CD4-positive, alpha-beta T cell (primary cell): ENCODE data around the gene ASXL2. TPM values are rescaled to one million over a fixed set of nuclear protein-coding genes. Genes with fewer than 3 reads are reported as not detected.

Experiments
- ATAC-seq: fragments of 200-7000 bp; cut with Tn5 transposase; one replicate; pipeline ENCODE4 v1.10.0; 2022; ENCODE audit warnings: mild to moderate bottlenecking; ENCODE audit not compliant: poor library complexity
- CTCF ChIA-PET: fragments of 350-600 bp; sonication (Branson Sonifier 250); formaldehyde crosslinking; loops from one replicate; lab custom pipeline; 2021; ENCODE audit warnings: antibody characterized with exemption, inconsistent platforms; lab: Charles Lee
- POLR2A ChIA-PET: fragments of 350-600 bp; sonication (Branson Sonifier 250); formaldehyde crosslinking; loops from one replicate; lab custom pipeline; 2021; ENCODE audit warnings: antibody characterized with exemption, inconsistent platforms; lab: Charles Lee
- DNase-seq, 14 experiments: peaks; one replicate each; pipeline ENCODE4 v3.0.0-alpha.2; 2013 to 2020; ENCODE audit warnings: mixed read lengths in 2 of 14
- H3K27ac ChIP-seq, 2 donors: one replicate each; pipeline versions ENCODE4 v1.5.1 to v1.7.0; 2013; ENCODE audit warnings: low read length in 2 of 2, low read depth in 1 of 2, mild to moderate bottlenecking in 1 of 2
- H3K27me3 ChIP-seq, 2 experiments: 1 replicate in 1 of 2; 2 replicates in 1 of 2; pipeline versions ENCODE4 v1.6.1 to v1.7.0; 2013; ENCODE audit warnings: low read length in 2 of 2, control low read depth in 1 of 2, mild to moderate bottlenecking in 1 of 2, moderate library complexity in 1 of 2; ENCODE audit not compliant: insufficient read depth in 2 of 2, control insufficient read depth in 1 of 2
- H3K36me3 ChIP-seq: one replicate; pipeline ENCODE4 v1.6.1; 2013; ENCODE audit warnings: low read length, control low read depth; ENCODE audit not compliant: insufficient read depth
- H3K4me1 ChIP-seq: one replicate; pipeline ENCODE4 v1.6.1; 2013; ENCODE audit warnings: low read length, control low read depth; ENCODE audit not compliant: insufficient read depth
- H3K4me3 ChIP-seq: one replicate; pipeline ENCODE4 v1.5.1; 2013; ENCODE audit warnings: mild to moderate bottlenecking, low read length, moderate library complexity
- H3K9me3 ChIP-seq, 2 experiments: 1 replicate in 1 of 2; 2 replicates in 1 of 2; pipeline versions ENCODE4 v1.6.1 to v1.7.0; 2013; ENCODE audit warnings: low read length in 2 of 2, mild to moderate bottlenecking in 2 of 2, control low read depth in 1 of 2, moderate library complexity in 1 of 2; ENCODE audit not compliant: control insufficient read depth in 1 of 2, insufficient read depth in 1 of 2
- H3K27ac Mint-ChIP-seq: one replicate; pipeline ENCODE4 v1.8.0; 2020; ENCODE audit warnings: mixed read lengths
- H3K27me3 Mint-ChIP-seq: one replicate; pipeline ENCODE4 v1.8.0; 2021; ENCODE audit warnings: mixed read lengths
- H3K36me3 Mint-ChIP-seq: one replicate; pipeline ENCODE4 v1.8.0; 2021; ENCODE audit warnings: low read depth, mixed read lengths
- H3K4me1 Mint-ChIP-seq: one replicate; pipeline ENCODE4 v1.8.0; 2021; ENCODE audit warnings: low read depth, mixed read lengths
- H3K4me3 Mint-ChIP-seq: one replicate; pipeline ENCODE4 v1.8.0; 2020; ENCODE audit warnings: mild to moderate bottlenecking, mixed read lengths
- H3K9me3 Mint-ChIP-seq: one replicate; pipeline ENCODE4 v1.8.0; 2020; ENCODE audit warnings: mixed read lengths
- CTCF ChIP-seq: fragments of 200-600 bp; IDR thresholded peaks from one replicate; pipeline ENCODE4 v1.8.0; 2022; ENCODE audit warnings: antibody characterized with exemption, mild to moderate bottlenecking
- intact Hi-C, 2 experiments: fragments of 100-400 bp; cut with DNase I in 1 of 2; cut with micrococcal nuclease in 1 of 2; formaldehyde crosslinking; loops; one replicate each; pipeline versions ENCODE4 v1.15.1 to v1.9.0; 2023 to 2025; cut with DNase I, micrococcal nuclease
- total RNA-seq, 174 experiments: library from RNA in 2 of 174; stranded (reverse) in 2 of 174; gene quantifications; one replicate each; pipeline ENCODE4 v1.2.3 and lab custom pipeline; 2021 to 2026

ASXL2 gene
- total RNA-seq, 2 experiments from 2014 or later = 15.1 to 17.2 TPM

GRCh38 chr2:25690058-25690457, 188.2 kb downstream of the ASXL2 start:
- H3K4me1 Mint-ChIP-seq = no peaks in the 10 kb centered on the region
- Histone ChIP-seq H3K27me3 (no peaks in the 10 kb centered on the region), H3K27ac (no peak overlapping the region), H3K9me3 (no peaks in the 10 kb centered on the region), H3K4me3 (no peak overlapping the region), H3K4me1 (no peaks in the 10 kb centered on the region), H3K36me3 (no peaks in the 10 kb centered on the region)
- H3K27ac Mint-ChIP-seq = no peak overlapping the region
- ChIA-PET POLR2A (no interaction called here), CTCF (no interaction called here)
- ATAC-seq (no peak), DNase-seq (no peak)
- H3K27me3 Mint-ChIP-seq = no peaks in the 10 kb centered on the region
- TF ChIP-seq CTCF = no peak
- no peaks in the 10 kb centered on the region for H3K9me3 Mint-ChIP-seq
- no peak overlapping the region for H3K4me3 Mint-ChIP-seq
- intact Hi-C loops = no loop called here
- no peaks in the 10 kb centered on the region for H3K36me3 Mint-ChIP-seq

GRCh38 chr2:25688236-25688635, 190.1 kb downstream of the ASXL2 start:
- no peak for TF ChIP-seq CTCF
- ChIA-PET POLR2A (interaction anchor here (1.6 kb wide), 1 partner anchor 11 kb away, joined by 5 read pairs; no protein-coding TSS in a partner anchor), CTCF (interaction anchor here (0.6 to 0.7 kb wide), 2 partner anchors 46 to 1874 kb away, joined by 3 read pairs; no protein-coding TSS in a partner anchor)
- ATAC-seq = no peak
- H3K36me3 Mint-ChIP-seq = no peaks in the 10 kb centered on the region
- no peak for DNase-seq
- Histone ChIP-seq H3K9me3 (no peaks in the 10 kb centered on the region), H3K36me3 (no peaks in the 10 kb centered on the region), H3K4me1 (no peaks in the 10 kb centered on the region), H3K27me3 (no peaks in the 10 kb centered on the region), H3K27ac (no peak overlapping the region), H3K4me3 (no peak overlapping the region)
- no peaks in the 10 kb centered on the region for H3K9me3 Mint-ChIP-seq
- no peak overlapping the region for H3K4me3 Mint-ChIP-seq
- no peak overlapping the region for H3K27ac Mint-ChIP-seq
- H3K4me1 Mint-ChIP-seq = no peaks in the 10 kb centered on the region
- peaks cover 6% of the 10 kb centered on the region for H3K27me3 Mint-ChIP-seq
- intact Hi-C loops = no loop called here

- no peak overlapping the region for H3K4me3 ChIP-seq
- no peaks in the 10 kb centered on the region for H3K9me3 ChIP-seq
- ATAC-seq = no peak
- Mint-ChIP-seq H3K9me3 (no peaks in the 10 kb centered on the region), H3K4me1 (no peaks in the 10 kb centered on the region), H3K36me3 (no peaks in the 10 kb centered on the region), H3K4me3 (no peak overlapping the region), H3K27me3 (peaks cover 6% of the 10 kb centered on the region), H3K27ac (no peak overlapping the region)
- no peak for DNase-seq
- no peaks in the 10 kb centered on the region for H3K36me3 ChIP-seq
- H3K4me1 ChIP-seq = no peaks in the 10 kb centered on the region
- TF ChIP-seq CTCF = no peak
- intact Hi-C loops = no loop called here
- POLR2A ChIA-PET = no interaction called here
- no peaks in the 10 kb centered on the region for H3K27me3 ChIP-seq
- H3K27ac ChIP-seq = no peak overlapping the region
- CTCF ChIA-PET = no interaction called here
Observed at GRCh38 chr2:25685741-25686140, 192.5 kb downstream of the ASXL2 start.
